HEK293 (cell line): ENCODE results near the gene QSOX1.

Source experiments
- CTCF ChIP-seq: fragments of 450-650 bp; formaldehyde crosslinking; IDR thresholded peaks from 2 replicates; pipeline ENCODE4 v1.5.1; 2016; ENCODE audit warnings: missing biosample characterization, missing genetic modification characterization
- GLIS1 ChIP-seq: fragments of 450-650 bp; formaldehyde crosslinking; IDR thresholded peaks from 2 replicates; pipeline ENCODE4 v1.5.1; 2016; ENCODE audit warnings: missing biosample characterization, missing genetic modification characterization
- TSHZ1 ChIP-seq: fragments of 450-650 bp; formaldehyde crosslinking; IDR thresholded peaks from 2 replicates; pipeline ENCODE4 v1.5.1; 2016; ENCODE audit warnings: missing biosample characterization, missing genetic modification characterization, borderline replicate concordance
- YY2 ChIP-seq: fragments of 450-650 bp; formaldehyde crosslinking; IDR thresholded peaks from 2 replicates; pipeline ENCODE4 v1.5.1; 2016; ENCODE audit warnings: missing biosample characterization, missing genetic modification characterization
- ZFP41 ChIP-seq: fragments of 450-650 bp; formaldehyde crosslinking; IDR thresholded peaks from 2 replicates; pipeline ENCODE4 v1.5.1; 2016; ENCODE audit warnings: missing biosample characterization, missing genetic modification characterization, borderline replicate concordance
- ZNF133 ChIP-seq: fragments of 450-650 bp; formaldehyde crosslinking; IDR thresholded peaks from 2 replicates; pipeline ENCODE4 v1.5.1; 2016; ENCODE audit warnings: missing biosample characterization, missing genetic modification characterization
- ZNF211 ChIP-seq: fragments of 450-650 bp; formaldehyde crosslinking; IDR thresholded peaks from 2 replicates; pipeline ENCODE4 v1.5.1; 2016; ENCODE audit warnings: low read depth, missing biosample characterization, missing genetic modification characterization
- ZNF416 ChIP-seq: fragments of 450-650 bp; formaldehyde crosslinking; IDR thresholded peaks from 2 replicates; pipeline ENCODE4 v1.5.1; 2016; ENCODE audit warnings: missing biosample characterization, missing genetic modification characterization
- ZNF521 ChIP-seq: fragments of 450-650 bp; formaldehyde crosslinking; IDR thresholded peaks from 2 replicates; pipeline ENCODE4 v1.5.1; 2017; ENCODE audit warnings: missing biosample characterization, mild to moderate bottlenecking, missing genetic modification characterization
- ZNF658 ChIP-seq: fragments of 450-650 bp; formaldehyde crosslinking; IDR thresholded peaks from 2 replicates; pipeline ENCODE4; 2016; ENCODE audit warnings: missing biosample characterization, missing genetic modification characterization
- ZSCAN4 ChIP-seq: fragments of 450-650 bp; formaldehyde crosslinking; IDR thresholded peaks from 2 replicates; pipeline ENCODE4 v1.5.1; 2017; ENCODE audit warnings: missing biosample characterization, missing genetic modification characterization
- ZXDB ChIP-seq: fragments of 450-650 bp; formaldehyde crosslinking; IDR thresholded peaks from 2 replicates; pipeline ENCODE4 v1.5.1; 2016; ENCODE audit warnings: missing biosample characterization, missing genetic modification characterization

- TF ChIP-seq ZSCAN4 (tag by site-specific recombination) = no peak
- TF ChIP-seq CTCF (tag by site-specific recombination) = no peak; the same call in 1 of the 2 replicates
- no peak for TF ChIP-seq ZNF211 (tag by site-specific recombination)
- TF ChIP-seq ZNF658 = no peak
- TF ChIP-seq ZNF133 (tag by site-specific recombination) = no peak
- TF ChIP-seq YY2 (tag by site-specific recombination) = no peak
- TF ChIP-seq ZNF416 = no peak
- TF ChIP-seq ZNF521 (tag by site-specific recombination) = no peak
- TF ChIP-seq ZXDB (tag by site-specific recombination) = peak; percentile 52; the same call in 1 of the 2 replicates
- TF ChIP-seq GLIS1 (tag by site-specific recombination) = peak; percentile 69
- no peak for TF ChIP-seq ZFP41
- no peak for TF ChIP-seq TSHZ1 (tag by site-specific recombination)
These were observed 75.1 kb downstream of the QSOX1 start, which contains the start of gene LHX4 for GRCh38 chr1:180229483-180230415.
